GM10266 (cell line): ENCODE data around the gene PRPF19.

ENCODE experiments used
- DNase-seq: peaks from one replicate; pipeline ENCODE4 v3.0.0; 2012; ENCODE audit errors: extremely low spot score
- CTCF ChIP-seq: IDR thresholded peaks from 2 replicates; pipeline ENCODE4 v1.5.1; 2012; ENCODE audit warnings: mild to moderate bottlenecking, low read depth; ENCODE audit not compliant: control insufficient read depth, insufficient read depth; ENCODE audit errors: missing control alignments

Gene PRPF19

DNA sequence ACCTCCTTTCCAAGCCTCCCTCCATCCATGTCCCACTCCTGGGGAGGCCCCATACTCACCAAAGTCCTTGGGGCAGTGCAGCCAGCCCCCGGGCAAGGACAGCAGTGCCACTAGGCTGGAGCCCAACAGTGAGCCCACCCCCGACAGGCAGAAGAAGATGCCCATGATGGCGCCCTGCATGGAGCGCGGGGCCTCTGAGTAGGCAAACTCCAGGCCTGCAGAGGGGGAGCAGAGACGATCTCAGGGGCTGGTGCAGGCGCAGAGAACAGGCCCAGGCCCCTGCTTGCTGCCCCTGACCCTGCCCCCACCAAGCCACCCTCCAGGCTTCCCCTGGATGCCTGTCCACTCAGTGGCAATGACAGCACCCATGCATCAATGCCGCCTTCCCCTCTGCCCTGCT, 31.4 kb upstream of the PRPF19 start:
- no peak for TF ChIP-seq CTCF
- DNase-seq: no peak

- no peak for DNase-seq
- no peak for TF ChIP-seq CTCF
Measured at GRCh38 chr11:60937144-60937527, 30.8 kb upstream of the PRPF19 start.

GRCh38 chr11:60936467-60937143, 30.2 kb upstream of the PRPF19 start:
- no peak for TF ChIP-seq CTCF
- no peak for DNase-seq

- no peak for TF ChIP-seq CTCF
- DNase-seq: no peak
Measured at GRCh38 chr11:60935676-60936442, 29.5 kb upstream of the PRPF19 start.

- TF ChIP-seq CTCF: no peak
Measured at GRCh38 chr11:60934790-60935605, 28.6 kb upstream of the PRPF19 start.

GRCh38 chr11:60934124-60934789, 27.9 kb upstream of the PRPF19 start:
- no peak for DNase-seq
- TF ChIP-seq CTCF: no peak

More at GRCh38 chr11:60934790-60935605, 28.6 kb upstream of the PRPF19 start:
- no peak for DNase-seq
